Stimulated activated naive B cell treated with anti-CD40 and anti-IgM and Interleukin-4, amounts not matched to agents 10 μg/mL and 1 μg/mL and 100 μg/mL, for 72 hours (primary cell): ENCODE results near the gene TMEM200B.
A peak's percentile ranks its signal among the peaks of the same experiment; 100 is the strongest.

ENCODE experiments used
- ATAC-seq, 2 donors: fragments of 150-1000 bp; cut with Tn5 transposase; replicated peaks; 2 replicates each; pipeline ENCODE4 v1.10.0; 2021; ENCODE audit warnings: moderate library complexity in 1 of 2
- DNase-seq: peaks from one replicate; pipeline ENCODE4 v3.0.0; 2021
- H3K27ac Mint-ChIP-seq: one replicate; pipeline ENCODE4 v1.8.0; 2022; ENCODE audit warnings: mild to moderate bottlenecking, mixed read lengths
- H3K27me3 Mint-ChIP-seq, 2 donors: one replicate each; pipeline ENCODE4 v1.8.0; 2022; ENCODE audit warnings: mixed read lengths in 2 of 2
- H3K36me3 Mint-ChIP-seq, 2 donors: one replicate each; pipeline ENCODE4 v1.8.0; 2022; ENCODE audit warnings: mixed read lengths in 2 of 2, mild to moderate bottlenecking in 1 of 2
- H3K4me1 Mint-ChIP-seq, 2 donors: one replicate each; pipeline ENCODE4 v1.8.0; 2022; ENCODE audit warnings: mixed read lengths in 2 of 2, mild to moderate bottlenecking in 1 of 2
- H3K4me3 Mint-ChIP-seq, 2 donors: one replicate each; pipeline ENCODE4 v1.8.0; 2022; ENCODE audit warnings: mild to moderate bottlenecking in 2 of 2, mixed read lengths in 2 of 2, moderate library complexity in 1 of 2
- H3K9me3 Mint-ChIP-seq, 2 donors: one replicate each; pipeline ENCODE4 v1.8.0; 2022; ENCODE audit warnings: mixed read lengths in 2 of 2, mild to moderate bottlenecking in 1 of 2

Gene TMEM200B

GRCh38 chr1:29077155-29077554, 46.5 kb downstream of the TMEM200B start:
- Mint-ChIP-seq H3K4me1 (no peaks in the 10 kb centered on the region), H3K27me3 (no peaks in the 10 kb centered on the region), H3K36me3 (peaks cover 12 to 20% of the 10 kb centered on the region in 2 donors), H3K27ac (peak overlapping the region; percentile 25), H3K9me3 (no peaks in the 10 kb centered on the region), H3K4me3 (no peak overlapping the region)
- no peak for DNase-seq
- no peak for ATAC-seq
